ENCODE data around the gene IGFLR1.
"Not testable (repeated sequence)": the region's sequence is repeated elsewhere in the genome, so short reads cannot be mapped to it uniquely, and the experiment has no call there.

IGFLR1 gene

GRCh38 chr19:35704218-35704617 lies 38.0 kb downstream of the IGFLR1 start, which contains the start of gene ZBTB32:
ZBTB32 (plus strand) TSS chr19:35704558; CDS start chr19:35714627, 10,069 bp downstream.
- no peak for DNase-seq

DNA sequence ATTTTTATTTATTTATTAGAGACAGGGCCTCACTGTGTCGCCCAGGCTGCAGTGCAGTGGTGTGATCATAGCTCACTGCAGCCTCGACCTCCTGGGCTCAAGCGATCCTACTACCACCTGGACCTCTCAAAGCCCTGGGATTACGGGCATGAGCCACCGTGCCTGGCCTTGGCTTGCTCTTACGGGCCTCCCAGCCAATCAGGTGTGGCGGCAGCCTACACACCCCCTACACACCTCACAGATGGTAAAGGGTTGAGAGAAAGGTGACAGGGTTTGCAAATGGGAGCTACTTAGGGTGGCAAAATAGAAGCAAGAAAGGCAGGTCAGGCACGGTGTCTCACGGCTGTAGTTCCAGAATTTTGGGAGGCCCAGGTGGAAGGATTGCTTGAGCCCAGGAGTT lies 38.9 kb downstream of the IGFLR1 start:
- DNase-seq = no peak

- peak; percentile 96 for DNase-seq
Measured at GRCh38 chr19:35702223-35703012, 39.8 kb downstream of the IGFLR1 start.

- DNase-seq = no peak
Measured at GRCh38 chr19:35696835-35697234, 45.4 kb downstream of the IGFLR1 start.

GRCh38 chr19:35695895-35696422 lies 46.3 kb downstream of the IGFLR1 start:
- DNase-seq = no peak

DNA sequence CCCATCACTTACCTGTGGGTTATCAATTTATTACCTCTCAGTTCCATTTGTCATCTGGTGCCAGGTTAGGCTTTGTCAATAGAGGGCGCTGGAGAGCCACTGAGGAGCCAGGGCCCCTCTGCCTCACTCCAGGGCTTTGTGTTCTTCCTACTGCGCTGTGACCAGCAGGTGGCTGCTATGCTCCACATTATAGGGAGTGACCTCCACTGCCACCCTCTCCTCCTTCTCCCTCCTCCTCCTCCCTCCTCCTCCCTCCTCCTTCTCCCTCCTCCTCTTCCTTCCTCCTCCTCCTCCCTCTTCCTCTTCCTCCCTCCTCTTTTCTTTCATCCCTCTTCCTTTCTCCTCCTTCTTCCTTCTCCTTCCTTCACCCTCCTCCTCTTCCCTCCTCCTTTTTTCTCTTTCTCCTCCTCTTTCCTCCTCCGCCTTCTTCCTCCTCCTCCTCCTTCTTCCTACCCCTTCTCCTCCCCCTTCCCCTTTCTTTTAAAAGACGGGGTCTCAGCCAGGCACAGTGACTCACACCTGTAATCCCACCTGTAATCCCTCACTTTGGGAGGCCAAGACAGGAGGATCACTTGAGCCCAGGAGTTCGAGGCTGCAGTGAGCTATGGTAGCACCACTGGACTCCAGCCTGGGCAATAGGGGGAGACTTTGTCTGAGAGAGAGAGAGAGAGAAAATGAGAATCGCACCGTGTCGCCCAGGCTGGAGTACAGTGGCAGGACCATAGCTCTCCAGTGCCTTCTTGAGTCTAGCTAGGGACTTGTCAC lies 48.2 kb downstream of the IGFLR1 start:
- peak; percentile 93 for DNase-seq

- no peak for DNase-seq
Measured at GRCh38 chr19:35693422-35693821, 48.8 kb downstream of the IGFLR1 start.

- no peak for DNase-seq
Measured at GRCh38 chr19:35692010-35692409, 50.2 kb downstream of the IGFLR1 start.

- DNase-seq = not testable (repeated sequence)
Measured at GRCh38 chr19:35691106-35691505, 51.1 kb downstream of the IGFLR1 start.

DNA sequence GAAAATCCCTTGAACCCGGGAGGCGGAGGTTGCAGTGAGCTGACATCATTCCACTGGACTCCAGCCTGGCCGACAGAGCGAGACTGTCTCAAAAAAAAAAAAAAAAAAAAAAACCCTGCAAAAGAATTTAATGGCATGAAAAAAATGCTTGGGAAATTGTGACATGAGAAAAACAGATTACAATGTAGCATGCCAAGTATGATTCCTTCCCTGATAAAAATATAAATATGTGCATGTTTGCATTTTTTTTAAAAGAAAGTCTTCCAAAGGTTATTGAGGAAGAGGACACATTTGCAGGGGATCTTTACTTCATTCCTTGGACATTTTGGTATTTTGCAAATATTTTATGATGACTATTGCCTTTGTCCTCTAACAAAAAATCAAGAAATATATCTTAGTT lies 52.4 kb downstream of the IGFLR1 start:
- DNase-seq = no peak

Measured in stimulated activated CD4-positive, alpha-beta T cell treated with anti-CD3 and anti-CD28 coated beads, Interleukin-4, amount 100 ng/mL, for 24 hours (primary cell).